Gastrocnemius medialis (tissue), 4 donors: ENCODE measurements around the gene LCNL1. TPM values are rescaled to one million over a fixed set of nuclear protein-coding genes. Genes with fewer than 3 reads are reported as not detected.

Experiments
- ATAC-seq, 2 donors: fragments of 150-250 bp; one replicate each; pipeline ENCODE4 v1.9.1; 2016
- DNase-seq, 2 donors: peaks; one replicate each; pipeline ENCODE4 v3.0.0-alpha.2; 2019
- H3K27ac ChIP-seq, 4 donors: fragments of 200-600 bp; sonication (generic); 1 replicate in 1 of 4; 2 replicates in 3 of 4; pipeline ENCODE4 v1.5.1; 2016 to 2018; ENCODE audit warnings: mild to moderate bottlenecking in 2 of 4, moderate library complexity in 1 of 4
- H3K27me3 ChIP-seq, 3 donors: fragments of 200-600 bp; sonication (generic) in 2 of 3; 1 replicate in 1 of 3; 2 replicates in 2 of 3; pipeline versions ENCODE4 v1.5.1 to v1.6.0; 2016 to 2019; ENCODE audit warnings: mild to moderate bottlenecking in 1 of 3, moderate library complexity in 1 of 3
- H3K36me3 ChIP-seq, 2 donors: fragments of 200-600 bp; sonication (generic) in 1 of 2; one replicate each; pipeline ENCODE4 v1.5.1; 2017 to 2018
- H3K4me1 ChIP-seq, 2 donors: fragments of 200-600 bp; sonication (generic) in 1 of 2; one replicate each; pipeline ENCODE4 v1.5.1; 2016 to 2017; ENCODE audit warnings: mild to moderate bottlenecking in 2 of 2
- H3K4me3 ChIP-seq, 4 donors: fragments of 200-600 bp; sonication (generic) in 3 of 4; 1 replicate in 1 of 4; 2 replicates in 3 of 4; pipeline ENCODE4 v1.5.1; 2016 to 2019; ENCODE audit warnings: mild to moderate bottlenecking in 2 of 4
- H3K9me3 ChIP-seq, 3 donors: fragments of 200-600 bp; sonication (generic) in 2 of 3; 1 replicate in 1 of 3; 2 replicates in 2 of 3; pipeline ENCODE4 v1.5.1; 2016 to 2019
- POLR2A ChIP-seq, 2 donors: fragments of 450-650 bp; IDR thresholded peaks; one replicate each; pipeline ENCODE4 v1.6.1; 2017; ENCODE audit warnings: antibody characterized with exemption in 2 of 2, mild to moderate bottlenecking in 2 of 2, moderate library complexity in 2 of 2
- in situ Hi-C, 4 donors: fragments of 200-750 bp; cut with MboI; loops; one replicate each; pipeline versions ENCODE4 v1.15.0 to v1.8.0; 2017; ENCODE audit warnings: low sequenced_read_pairs in 4 of 4
- intact Hi-C: fragments of 100-400 bp; cut with DNase I; formaldehyde crosslinking; loops from one replicate; pipeline ENCODE4 v1.15.1; 2023; ENCODE audit warnings: low total_unique reads
- total RNA-seq, 4 donors: library from RNA; depleted of rRNA; stranded (reverse); fragments of >200 nt; gene quantifications; one replicate each; pipeline versions ENCODE4 v1.1.0 to v1.2.3, GENCODE V29; 2016
- TF ChIP-seq, protein P1 (sequence below), 5 experiments: fragments of 450-650 bp in 3 of 5; fragments of 200-600 bp in 2 of 5; sonication (generic) in 2 of 5; IDR thresholded peaks in 4 of 5; conservative IDR thresholded peaks in 1 of 5; 1 replicate in 4 of 5; 2 replicates in 1 of 5; pipeline ENCODE4 v1.5.1; 2016 to 2019; ENCODE audit warnings: antibody characterized with exemption in 5 of 5, mild to moderate bottlenecking in 3 of 5, moderate library complexity in 3 of 5

Gene LCNL1
- total RNA-seq, 4 donors from 2014 or later: 0.10 TPM; not detected in 3

GRCh38 chr9:136997371-136997770, 14.6 kb downstream of the LCNL1 start:
- Histone ChIP-seq H3K27me3 (peaks cover 14 to 19% (median 18%) of the 10 kb centered on the region in 3 donors), H3K4me3 (no peak overlapping the region), H3K4me1 (peaks cover 6 to 11% of the 10 kb centered on the region in 2 donors), H3K27ac (no peak overlapping the region), H3K36me3 (peaks cover 0 to 7% of the 10 kb centered on the region in 2 donors), H3K9me3 (no peaks in the 10 kb centered on the region)
- in situ Hi-C loops: no loop called here
- intact Hi-C loops: no loop called here
- TF ChIP-seq POLR2A (IDR thresholded peaks at IDR 0.05): no peak
- TF ChIP-seq, protein P1, sequence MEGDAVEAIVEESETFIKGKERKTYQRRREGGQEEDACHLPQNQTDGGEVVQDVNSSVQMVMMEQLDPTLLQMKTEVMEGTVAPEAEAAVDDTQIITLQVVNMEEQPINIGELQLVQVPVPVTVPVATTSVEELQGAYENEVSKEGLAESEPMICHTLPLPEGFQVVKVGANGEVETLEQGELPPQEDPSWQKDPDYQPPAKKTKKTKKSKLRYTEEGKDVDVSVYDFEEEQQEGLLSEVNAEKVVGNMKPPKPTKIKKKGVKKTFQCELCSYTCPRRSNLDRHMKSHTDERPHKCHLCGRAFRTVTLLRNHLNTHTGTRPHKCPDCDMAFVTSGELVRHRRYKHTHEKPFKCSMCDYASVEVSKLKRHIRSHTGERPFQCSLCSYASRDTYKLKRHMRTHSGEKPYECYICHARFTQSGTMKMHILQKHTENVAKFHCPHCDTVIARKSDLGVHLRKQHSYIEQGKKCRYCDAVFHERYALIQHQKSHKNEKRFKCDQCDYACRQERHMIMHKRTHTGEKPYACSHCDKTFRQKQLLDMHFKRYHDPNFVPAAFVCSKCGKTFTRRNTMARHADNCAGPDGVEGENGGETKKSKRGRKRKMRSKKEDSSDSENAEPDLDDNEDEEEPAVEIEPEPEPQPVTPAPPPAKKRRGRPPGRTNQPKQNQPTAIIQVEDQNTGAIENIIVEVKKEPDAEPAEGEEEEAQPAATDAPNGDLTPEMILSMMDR (IDR thresholded peaks at IDR 0.05 in 4 of 5, conservative IDR thresholded peaks at IDR 0.05 in 1 of 5): no peak
- ATAC-seq: no peak
- no peak for DNase-seq

DNA sequence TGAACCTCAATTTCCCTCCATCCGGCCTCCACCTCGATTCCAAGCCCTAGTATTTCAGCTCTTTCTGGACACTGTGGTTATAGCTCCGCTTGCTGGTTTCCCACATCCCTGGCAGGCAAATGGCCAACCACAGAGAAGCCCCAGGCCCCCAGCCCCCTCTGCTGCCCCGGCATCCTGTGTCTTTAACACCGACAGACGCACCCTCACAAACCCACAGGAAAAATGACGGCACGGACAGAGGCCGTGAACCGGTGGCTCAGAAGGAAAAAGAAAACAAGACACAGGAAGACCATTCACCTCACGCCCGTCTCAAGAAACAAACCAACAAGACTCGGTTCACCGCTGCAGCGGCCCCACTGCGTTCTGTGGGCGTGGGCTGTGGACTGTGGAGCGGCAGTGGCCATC, 15.0 kb downstream of the LCNL1 start:
- intact Hi-C loops (no loop called here), in situ Hi-C loops (no loop called here)
- Histone ChIP-seq H3K36me3 (peaks cover 0 to 7% of the 10 kb centered on the region in 2 donors), H3K27me3 (peaks cover 14 to 19% (median 18%) of the 10 kb centered on the region in 3 donors), H3K9me3 (no peaks in the 10 kb centered on the region), H3K4me3 (no peak overlapping the region), H3K27ac (no peak overlapping the region), H3K4me1 (peaks cover 4 to 7% of the 10 kb centered on the region in 2 donors)
- no peak for TF ChIP-seq POLR2A (IDR thresholded peaks at IDR 0.05)
- TF ChIP-seq, protein P1 (IDR thresholded peaks at IDR 0.05 in 4 of 5, conservative IDR thresholded peaks at IDR 0.05 in 1 of 5): no peak
- no peak for ATAC-seq
- no peak for DNase-seq

DNA sequence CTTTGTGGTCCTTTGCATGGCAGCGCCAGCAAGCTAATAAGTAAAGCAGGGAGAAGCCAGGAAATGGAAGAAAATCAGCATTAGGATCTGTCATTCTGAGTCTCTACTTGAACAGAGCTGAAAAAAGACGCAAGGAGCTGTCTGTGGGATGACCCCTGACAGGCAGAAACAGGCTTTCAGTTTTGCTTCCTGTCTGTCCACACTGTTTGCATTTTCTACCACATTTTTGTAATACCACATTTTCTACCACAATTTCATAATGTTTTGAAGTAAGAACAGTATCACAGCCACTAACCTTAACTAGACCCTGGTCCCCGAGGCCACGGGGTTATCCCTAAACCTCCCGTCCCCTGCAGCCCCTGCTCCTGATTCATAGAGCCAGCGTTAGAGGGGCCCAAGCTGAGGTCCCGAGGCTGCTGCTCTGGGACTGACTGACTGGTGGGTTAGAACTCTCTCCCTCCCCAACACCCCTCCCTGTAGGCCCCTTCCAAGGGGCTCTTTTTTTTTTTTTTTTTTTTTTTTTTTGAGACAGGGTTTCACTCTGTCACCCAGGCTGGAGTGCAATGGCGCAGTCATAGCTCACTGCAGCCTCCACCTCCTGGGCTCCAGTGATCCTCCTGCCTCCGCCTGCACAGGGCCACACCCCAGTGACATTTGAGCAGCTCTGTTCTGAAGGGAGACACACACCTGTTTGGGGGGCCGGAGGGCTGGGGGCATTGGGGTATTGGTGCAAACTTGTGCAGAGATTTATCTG, 17.6 kb downstream of the LCNL1 start:
- in situ Hi-C loops: no loop called here
- H3K27ac ChIP-seq: no peak overlapping the region

DNA sequence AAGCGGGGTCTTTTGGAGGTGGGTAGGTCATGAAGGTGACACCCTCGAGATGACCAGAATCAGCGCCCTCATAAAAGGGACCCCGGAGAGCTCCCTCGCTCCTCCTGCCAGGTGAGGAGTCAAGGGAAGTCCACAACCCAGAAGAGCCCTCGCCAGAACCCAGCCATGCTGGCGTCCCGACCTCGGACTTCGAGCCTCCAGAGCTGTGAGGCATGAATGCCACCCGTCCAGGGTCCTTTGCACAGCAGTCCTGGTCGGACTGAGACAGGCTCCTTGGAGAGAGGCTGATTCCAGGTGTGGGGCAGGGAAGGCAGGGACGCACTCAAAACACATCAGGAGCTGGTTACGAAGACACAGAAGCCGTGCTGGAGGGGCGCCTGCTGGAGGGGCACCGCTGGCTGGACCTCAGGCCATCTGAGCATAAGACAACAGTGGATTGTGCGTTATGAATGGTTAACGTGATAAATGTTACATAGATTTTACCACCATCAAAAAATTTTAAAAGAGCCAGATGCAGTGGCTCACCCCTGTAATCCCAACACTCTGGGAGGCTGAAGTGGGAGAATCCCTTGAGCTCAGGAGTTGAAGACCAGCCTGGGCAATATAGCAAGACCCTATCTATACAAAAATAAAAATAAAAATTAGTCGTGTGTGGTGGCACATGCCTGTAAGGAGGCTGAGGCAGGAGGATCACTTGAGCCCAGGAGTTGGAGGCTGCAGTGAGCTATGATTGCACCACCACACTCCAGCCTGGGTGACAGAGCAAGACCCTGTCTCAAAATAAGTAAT, 19.3 kb downstream of the LCNL1 start:
- H3K27ac ChIP-seq: no peak overlapping the region
- H3K9me3 ChIP-seq: no peaks in the 10 kb centered on the region
- peaks cover 0 to under 1% (median 0%) of the 10 kb centered on the region in 3 donors for H3K27me3 ChIP-seq
- TF ChIP-seq POLR2A (IDR thresholded peaks at IDR 0.05): no peak
- TF ChIP-seq, protein P1 (IDR thresholded peaks at IDR 0.05 in 4 of 5, conservative IDR thresholded peaks at IDR 0.05 in 1 of 5): no peak
- no peak for ATAC-seq
- in situ Hi-C loops (no loop called here), intact Hi-C loops (no loop called here)
- no peak for DNase-seq
- no peak overlapping the region for H3K4me3 ChIP-seq
- H3K36me3 ChIP-seq: no peaks in the 10 kb centered on the region
- H3K4me1 ChIP-seq: no peaks in the 10 kb centered on the region

More for the DNA sequence above, 17.6 kb downstream of the LCNL1 start:
- DNase-seq (no peak), ATAC-seq (no peak)
- TF ChIP-seq, protein P1 (IDR thresholded peaks at IDR 0.05 in 4 of 5, conservative IDR thresholded peaks at IDR 0.05 in 1 of 5): no peak
- TF ChIP-seq POLR2A (IDR thresholded peaks at IDR 0.05): no peak
- Histone ChIP-seq H3K9me3 (no peaks in the 10 kb centered on the region), H3K4me1 (no peaks in the 10 kb centered on the region), H3K4me3 (no peak overlapping the region), H3K36me3 (no peaks in the 10 kb centered on the region), H3K27me3 (peaks cover 9 to 17% (median 15%) of the 10 kb centered on the region in 3 donors)
- intact Hi-C loops: no loop called here
